Measurements from ENCODE around the gene SLC2A9.

The SLC2A9 gene

DNA sequence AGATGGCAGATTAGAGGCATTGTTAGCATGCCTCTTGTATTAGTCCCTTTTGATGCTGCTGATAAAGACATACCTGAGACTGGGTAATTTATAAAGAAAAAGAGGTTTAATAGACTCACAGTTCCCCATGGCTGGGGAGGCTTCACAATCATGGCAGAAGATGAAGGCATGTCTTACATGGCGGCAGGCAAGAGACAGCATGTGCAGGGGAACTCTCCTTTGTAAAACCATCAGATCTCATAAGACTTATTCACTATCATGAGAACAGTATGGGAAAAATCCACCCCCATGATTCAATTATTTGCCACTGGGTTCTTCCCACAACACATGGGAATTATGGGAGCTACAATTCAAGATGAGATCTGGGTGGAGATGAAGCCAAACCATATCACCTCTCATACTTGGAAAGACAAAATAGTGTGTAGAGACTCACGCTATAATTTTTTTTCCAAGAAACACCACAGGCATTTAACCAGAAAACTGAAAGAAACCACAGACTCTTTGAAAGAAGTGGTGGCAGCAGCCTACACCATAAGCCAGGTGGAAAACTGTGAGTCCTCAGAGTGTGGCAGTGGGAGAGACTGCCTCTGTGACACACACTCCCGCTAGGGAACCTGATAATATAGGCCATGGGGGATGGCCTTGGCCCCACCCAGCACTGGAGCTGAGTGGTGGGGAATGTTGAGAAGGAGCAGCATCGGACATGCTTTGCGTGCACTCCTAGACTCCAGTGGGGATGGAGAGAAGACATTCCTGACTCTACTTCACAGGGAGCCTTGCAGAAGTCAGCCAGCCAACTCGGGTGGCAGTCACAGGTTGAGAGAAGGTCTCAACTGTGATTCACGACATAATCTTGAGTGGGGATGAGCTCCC, 51.5 kb downstream of the SLC2A9 start:
- peak overlapping the region; percentile 32 for H2AFZ ChIP-seq (ENCODE audit: low read length)

DNA sequence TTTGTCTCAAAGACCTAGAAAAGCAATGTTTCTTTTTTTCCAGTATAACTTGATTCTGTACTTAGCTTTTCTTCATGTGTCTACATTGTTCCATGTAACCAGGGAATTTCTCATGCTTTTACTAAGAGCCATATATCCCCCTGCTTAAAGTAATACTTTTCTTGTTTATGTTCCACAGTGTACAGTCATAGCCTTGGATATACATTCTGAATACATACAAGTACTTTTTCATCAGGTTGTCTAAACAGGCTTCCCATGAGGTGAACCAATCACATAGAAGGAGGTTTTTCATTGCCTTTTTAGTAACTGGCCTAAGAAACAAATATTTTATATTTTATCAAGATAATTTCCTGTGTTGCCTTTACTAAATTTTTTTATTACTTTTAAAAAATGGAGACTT, 52.8 kb downstream of the SLC2A9 start:
- Histone ChIP-seq H3K79me2 (ENCODE audit: low read length) (no peaks in the 10 kb centered on the region), H3K4me2 (ENCODE audit: low read depth, low read length) (no peak overlapping the region), H3F3A (ENCODE audit: insufficient read depth, low read length) (peaks cover 22% of the 10 kb centered on the region), H3K4me1 (ENCODE audit: low read length) (peaks cover 31% of the 10 kb centered on the region), H2AFZ (ENCODE audit: low read length) (no peak overlapping the region), H3K9me3 (replicated peaks; ENCODE audit: insufficient read depth, low read length) (no peaks in the 10 kb centered on the region), H3K9ac (ENCODE audit: low read length) (no peak overlapping the region), H3K9me2 (replicated peaks; ENCODE audit: insufficient read depth, low read length) (no peaks in the 10 kb centered on the region), H3K27ac (ENCODE audit: low read length) (no peak overlapping the region), H3K27me3 (replicated peaks; ENCODE audit: insufficient read depth, low read length) (no peaks in the 10 kb centered on the region), H3K36me3 (replicated peaks; ENCODE audit: insufficient read depth, low read length) (no peaks in the 10 kb centered on the region), H4K20me1 (ENCODE audit: insufficient read depth, low read length) (no peaks in the 10 kb centered on the region), H3K4me3 (ENCODE audit: low read length) (no peak overlapping the region)
- TF ChIP-seq, protein P1, sequence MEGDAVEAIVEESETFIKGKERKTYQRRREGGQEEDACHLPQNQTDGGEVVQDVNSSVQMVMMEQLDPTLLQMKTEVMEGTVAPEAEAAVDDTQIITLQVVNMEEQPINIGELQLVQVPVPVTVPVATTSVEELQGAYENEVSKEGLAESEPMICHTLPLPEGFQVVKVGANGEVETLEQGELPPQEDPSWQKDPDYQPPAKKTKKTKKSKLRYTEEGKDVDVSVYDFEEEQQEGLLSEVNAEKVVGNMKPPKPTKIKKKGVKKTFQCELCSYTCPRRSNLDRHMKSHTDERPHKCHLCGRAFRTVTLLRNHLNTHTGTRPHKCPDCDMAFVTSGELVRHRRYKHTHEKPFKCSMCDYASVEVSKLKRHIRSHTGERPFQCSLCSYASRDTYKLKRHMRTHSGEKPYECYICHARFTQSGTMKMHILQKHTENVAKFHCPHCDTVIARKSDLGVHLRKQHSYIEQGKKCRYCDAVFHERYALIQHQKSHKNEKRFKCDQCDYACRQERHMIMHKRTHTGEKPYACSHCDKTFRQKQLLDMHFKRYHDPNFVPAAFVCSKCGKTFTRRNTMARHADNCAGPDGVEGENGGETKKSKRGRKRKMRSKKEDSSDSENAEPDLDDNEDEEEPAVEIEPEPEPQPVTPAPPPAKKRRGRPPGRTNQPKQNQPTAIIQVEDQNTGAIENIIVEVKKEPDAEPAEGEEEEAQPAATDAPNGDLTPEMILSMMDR (IDR thresholded peaks at IDR 0.05; ENCODE audit: low read length), result no peak
- TF ChIP-seq EZH2 (optimal IDR thresholded peaks at IDR 0.05; ENCODE audit: low read depth, low read length) (no peak), EZH2phosphoT487 (IDR thresholded peaks at IDR 0.05; ENCODE audit: low read length) (no peak)
- no peak for DNase-seq

More for the DNA sequence above, 51.5 kb downstream of the SLC2A9 start:
- Histone ChIP-seq H3K9ac (ENCODE audit: low read length) (peak overlapping the region; percentile 22; the same call in 1 of the 2 replicates), H3K79me2 (ENCODE audit: low read length) (no peaks in the 10 kb centered on the region), H3K4me2 (ENCODE audit: low read depth, low read length) (peak overlapping the region; percentile 57), H3F3A (ENCODE audit: insufficient read depth, low read length) (peaks cover 22% of the 10 kb centered on the region), H3K4me1 (ENCODE audit: low read length) (peaks cover 29% of the 10 kb centered on the region), H3K27me3 (replicated peaks; ENCODE audit: insufficient read depth, low read length) (no peaks in the 10 kb centered on the region), H3K9me2 (replicated peaks; ENCODE audit: insufficient read depth, low read length) (no peaks in the 10 kb centered on the region), H3K27ac (ENCODE audit: low read length) (peak overlapping the region; percentile 79), H4K20me1 (ENCODE audit: insufficient read depth, low read length) (no peaks in the 10 kb centered on the region), H3K36me3 (replicated peaks; ENCODE audit: insufficient read depth, low read length) (no peaks in the 10 kb centered on the region), H3K4me3 (ENCODE audit: low read length) (peak overlapping the region; percentile 38), H3K9me3 (replicated peaks; ENCODE audit: insufficient read depth, low read length) (no peaks in the 10 kb centered on the region)
- no peak for TF ChIP-seq EZH2 (optimal IDR thresholded peaks at IDR 0.05; ENCODE audit: low read depth, low read length)
- no peak for TF ChIP-seq EZH2phosphoT487 (IDR thresholded peaks at IDR 0.05; ENCODE audit: low read length)
- TF ChIP-seq, protein P1 (IDR thresholded peaks at IDR 0.05; ENCODE audit: low read length), result no peak
- peak; percentile 17 for DNase-seq

DNA sequence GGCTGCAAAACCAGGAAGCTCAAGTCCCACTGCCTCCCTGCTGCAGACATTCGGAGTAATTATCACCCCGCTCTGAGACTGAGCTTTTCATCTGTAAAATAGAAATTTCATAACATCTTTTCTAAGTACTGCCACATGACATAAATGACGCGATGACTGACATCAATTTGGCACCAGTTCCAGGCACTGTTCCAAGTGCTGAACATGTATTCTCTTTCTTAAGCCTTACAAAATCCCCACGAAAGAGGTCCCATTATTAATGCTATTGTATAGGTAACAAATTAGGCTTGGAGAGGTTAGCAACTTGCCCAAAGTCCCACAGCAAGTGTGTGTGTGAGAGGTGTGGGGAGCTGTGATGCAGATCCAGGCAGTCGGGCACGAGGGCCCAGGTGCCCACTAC, 56.4 kb downstream of the SLC2A9 start:
- no peak overlapping the region for H3K27ac ChIP-seq (ENCODE audit: low read length)
- no peaks in the 10 kb centered on the region for H3K36me3 ChIP-seq (replicated peaks; ENCODE audit: insufficient read depth, low read length)
- DNase-seq, result no peak
- H3K9me3 ChIP-seq (replicated peaks; ENCODE audit: insufficient read depth, low read length), result no peaks in the 10 kb centered on the region
- no peaks in the 10 kb centered on the region for H3K9me2 ChIP-seq (replicated peaks; ENCODE audit: insufficient read depth, low read length)
- TF ChIP-seq EZH2phosphoT487 (IDR thresholded peaks at IDR 0.05; ENCODE audit: low read length) (no peak), EZH2 (optimal IDR thresholded peaks at IDR 0.05; ENCODE audit: low read depth, low read length) (no peak)
- TF ChIP-seq, protein P1 (IDR thresholded peaks at IDR 0.05; ENCODE audit: low read length), result no peak
- H3F3A ChIP-seq (ENCODE audit: insufficient read depth, low read length), result peaks cover 14% of the 10 kb centered on the region
- no peaks in the 10 kb centered on the region for H4K20me1 ChIP-seq (ENCODE audit: insufficient read depth, low read length)
- no peak overlapping the region for H3K4me3 ChIP-seq (ENCODE audit: low read length)
- no peak overlapping the region for H3K4me2 ChIP-seq (ENCODE audit: low read depth, low read length)
- no peaks in the 10 kb centered on the region for H3K79me2 ChIP-seq (ENCODE audit: low read length)
- no peak overlapping the region for H3K9ac ChIP-seq (ENCODE audit: low read length)
- H3K27me3 ChIP-seq (replicated peaks; ENCODE audit: insufficient read depth, low read length), result no peaks in the 10 kb centered on the region
- peaks cover 21% of the 10 kb centered on the region for H3K4me1 ChIP-seq (ENCODE audit: low read length)
- H2AFZ ChIP-seq (ENCODE audit: low read length), result no peak overlapping the region
